Liver (tissue), 3 donors: ENCODE data around the gene OCA2.

ENCODE experiments used
- EGR1 ChIP-seq, 2 donors: IDR thresholded peaks; 2 replicates each; pipeline ENCODE4 v1.6.1; 2016 to 2018; ENCODE audit warnings: antibody characterized with exemption in 2 of 2, low read depth in 2 of 2
- TF ChIP-seq, protein P1 (sequence below): fragments of 150-350 bp; IDR thresholded peaks from 2 replicates; pipeline ENCODE4 v1.5.1; 2017; ENCODE audit warnings: improper control_type of control experiment, low read depth, low read length; ENCODE audit not compliant: missing input control
- donor health status: healthy.
- donor health status: healthy.

DNA sequence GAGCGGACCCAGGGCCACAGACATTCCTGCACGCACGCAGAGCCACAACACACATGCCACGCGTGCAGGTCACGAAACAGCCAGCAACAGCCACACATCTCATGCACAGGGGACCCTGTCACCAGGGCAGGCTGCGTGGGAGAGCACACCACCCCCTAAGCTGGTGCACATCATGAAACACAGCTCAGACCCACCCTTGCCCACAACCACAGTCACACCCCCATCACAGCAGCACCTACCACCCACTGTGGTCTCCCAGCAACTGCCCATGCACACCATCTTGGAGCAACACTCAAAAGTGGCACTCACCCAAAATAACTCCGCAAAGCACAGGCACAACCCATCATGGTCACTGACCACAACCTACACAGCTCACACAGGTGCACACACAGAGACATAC is 75.7 kb downstream of the OCA2 start:
- TF ChIP-seq EGR1 (IDR thresholded peaks at IDR 0.05; ENCODE audit: low read depth in 2 of 2): no peak
- TF ChIP-seq, protein P1, sequence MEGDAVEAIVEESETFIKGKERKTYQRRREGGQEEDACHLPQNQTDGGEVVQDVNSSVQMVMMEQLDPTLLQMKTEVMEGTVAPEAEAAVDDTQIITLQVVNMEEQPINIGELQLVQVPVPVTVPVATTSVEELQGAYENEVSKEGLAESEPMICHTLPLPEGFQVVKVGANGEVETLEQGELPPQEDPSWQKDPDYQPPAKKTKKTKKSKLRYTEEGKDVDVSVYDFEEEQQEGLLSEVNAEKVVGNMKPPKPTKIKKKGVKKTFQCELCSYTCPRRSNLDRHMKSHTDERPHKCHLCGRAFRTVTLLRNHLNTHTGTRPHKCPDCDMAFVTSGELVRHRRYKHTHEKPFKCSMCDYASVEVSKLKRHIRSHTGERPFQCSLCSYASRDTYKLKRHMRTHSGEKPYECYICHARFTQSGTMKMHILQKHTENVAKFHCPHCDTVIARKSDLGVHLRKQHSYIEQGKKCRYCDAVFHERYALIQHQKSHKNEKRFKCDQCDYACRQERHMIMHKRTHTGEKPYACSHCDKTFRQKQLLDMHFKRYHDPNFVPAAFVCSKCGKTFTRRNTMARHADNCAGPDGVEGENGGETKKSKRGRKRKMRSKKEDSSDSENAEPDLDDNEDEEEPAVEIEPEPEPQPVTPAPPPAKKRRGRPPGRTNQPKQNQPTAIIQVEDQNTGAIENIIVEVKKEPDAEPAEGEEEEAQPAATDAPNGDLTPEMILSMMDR: no peak
